Breast epithelium (tissue), 4 donors: Measurements from ENCODE around the gene CHMP3. TPM values are rescaled to one million over a fixed set of nuclear protein-coding genes. Genes with fewer than 3 reads are reported as not detected.

Experiments
- DNase-seq, 2 donors: peaks; one replicate each; pipeline ENCODE4 v3.0.0-alpha.2; 2019; ENCODE audit warnings: low spot score in 2 of 2
- H3K27ac ChIP-seq, 2 donors: fragments of 200-600 bp; sonication (generic) in 1 of 2; one replicate each; pipeline ENCODE4 v1.5.1; 2016 to 2019; ENCODE audit warnings: mild to moderate bottlenecking in 1 of 2
- H3K27me3 ChIP-seq, 2 donors: fragments of 200-600 bp; sonication (generic) in 1 of 2; one replicate each; pipeline versions ENCODE4 v1.5.1 to v1.6.0; 2017 to 2019; ENCODE audit warnings: control low read depth in 1 of 2, mild to moderate bottlenecking in 1 of 2
- H3K36me3 ChIP-seq: fragments of 200-600 bp; one replicate; pipeline ENCODE4 v1.5.1; 2019
- H3K4me1 ChIP-seq, 2 donors: fragments of 200-600 bp; sonication (generic); one replicate each; pipeline ENCODE4 v1.5.1; 2016 to 2019; ENCODE audit warnings: control low read depth in 1 of 2
- H3K4me3 ChIP-seq, 3 donors: fragments of 200-600 bp; sonication (generic); 1 replicate in 2 of 3; 2 replicates in 1 of 3; pipeline ENCODE4 v1.5.1; 2016 to 2019; ENCODE audit warnings: mild to moderate bottlenecking in 3 of 3, moderate library complexity in 2 of 3
- H3K9me3 ChIP-seq, 2 donors: fragments of 200-600 bp; sonication (generic) in 1 of 2; one replicate each; pipeline ENCODE4 v1.5.1; 2016 to 2019; ENCODE audit warnings: control low read depth in 1 of 2
- CTCF ChIP-seq, 3 donors: fragments of 450-650 bp; IDR thresholded peaks; one replicate each; pipeline ENCODE4 v1.5.1; 2016 to 2017; ENCODE audit warnings: antibody characterized with exemption in 3 of 3, mild to moderate bottlenecking in 3 of 3, moderate library complexity in 3 of 3
- POLR2A ChIP-seq: fragments of 450-650 bp; IDR thresholded peaks from one replicate; pipeline ENCODE4 v1.6.1; 2016; ENCODE audit warnings: antibody characterized with exemption, mild to moderate bottlenecking, moderate library complexity
- POLR2AphosphoS5 ChIP-seq, 3 donors: sonication (generic); formaldehyde crosslinking; IDR thresholded peaks; one replicate each; pipeline ENCODE4 v1.6.1; 2017; ENCODE audit warnings: antibody characterized with exemption in 3 of 3
- intact Hi-C: fragments of 100-400 bp; cut with DNase I; formaldehyde crosslinking; loops from one replicate; pipeline ENCODE4 v1.15.1; 2023; ENCODE audit warnings: low total_unique reads
- total RNA-seq, 3 donors: library from RNA; depleted of rRNA; stranded (reverse); fragments of >200 nt; gene quantifications; one replicate each; pipeline ENCODE4 v1.1.0, GENCODE V29; 2016

CHMP3 gene
- total RNA-seq, 3 donors from 2014 or later: 77.7 to 202 (median 97.3) TPM

GRCh38 chr2:86468162-86469033 lies 94.8 kb downstream of the CHMP3 start:
- Histone ChIP-seq H3K4me3 (no peak overlapping the region), H3K27me3 (no peaks in the 10 kb centered on the region), H3K9me3 (no peaks in the 10 kb centered on the region), H3K27ac (no peak overlapping the region), H3K36me3 (no peaks in the 10 kb centered on the region), H3K4me1 (no peaks in the 10 kb centered on the region)
- intact Hi-C loops: no loop called here
- no peak for DNase-seq
- TF ChIP-seq CTCF (IDR thresholded peaks at IDR 0.05) (no peak), POLR2AphosphoS5 (IDR thresholded peaks at IDR 0.05) (no peak), POLR2A (no peak)

GRCh38 chr2:86466306-86466705 lies 96.9 kb downstream of the CHMP3 start:
- Histone ChIP-seq H3K4me3 (no peak overlapping the region), H3K9me3 (no peaks in the 10 kb centered on the region), H3K36me3 (no peaks in the 10 kb centered on the region), H3K4me1 (no peaks in the 10 kb centered on the region), H3K27me3 (no peaks in the 10 kb centered on the region), H3K27ac (no peak overlapping the region)
- intact Hi-C loops: no loop called here
- TF ChIP-seq CTCF (IDR thresholded peaks at IDR 0.05): no peak
- no peak for TF ChIP-seq POLR2AphosphoS5 (IDR thresholded peaks at IDR 0.05)
- no peak for TF ChIP-seq POLR2A
- DNase-seq: no peak

- no peak for DNase-seq
- Histone ChIP-seq H3K27me3 (no peaks in the 10 kb centered on the region), H3K27ac (no peak overlapping the region), H3K9me3 (no peaks in the 10 kb centered on the region), H3K36me3 (no peaks in the 10 kb centered on the region), H3K4me3 (no peak overlapping the region), H3K4me1 (no peaks in the 10 kb centered on the region)
- intact Hi-C loops: no loop called here
- no peak for TF ChIP-seq POLR2AphosphoS5 (IDR thresholded peaks at IDR 0.05)
- no peak for TF ChIP-seq POLR2A
- no peak for TF ChIP-seq CTCF (IDR thresholded peaks at IDR 0.05)
Observed at GRCh38 chr2:86464652-86465051, 98.6 kb downstream of the CHMP3 start.

- no peaks in the 10 kb centered on the region for H3K27me3 ChIP-seq
- intact Hi-C loops: no loop called here
- H3K4me3 ChIP-seq: no peak overlapping the region
- H3K27ac ChIP-seq: no peak overlapping the region
- H3K4me1 ChIP-seq: no peaks in the 10 kb centered on the region
- H3K36me3 ChIP-seq: no peaks in the 10 kb centered on the region
- H3K9me3 ChIP-seq: no peaks in the 10 kb centered on the region
- TF ChIP-seq POLR2AphosphoS5 (IDR thresholded peaks at IDR 0.05): no peak
- TF ChIP-seq CTCF (IDR thresholded peaks at IDR 0.05): no peak
- TF ChIP-seq POLR2A: no peak
- DNase-seq: no peak
Observed at GRCh38 chr2:86461042-86461743, 102.0 kb downstream of the CHMP3 start.

- H3K4me1 ChIP-seq: no peaks in the 10 kb centered on the region
- no peaks in the 10 kb centered on the region for H3K9me3 ChIP-seq
- H3K27ac ChIP-seq: no peak overlapping the region
- intact Hi-C loops: no loop called here
- no peak for DNase-seq
- no peaks in the 10 kb centered on the region for H3K27me3 ChIP-seq
- no peak for TF ChIP-seq POLR2AphosphoS5 (IDR thresholded peaks at IDR 0.05)
- TF ChIP-seq POLR2A: no peak
- TF ChIP-seq CTCF (IDR thresholded peaks at IDR 0.05): no peak
- H3K36me3 ChIP-seq: no peaks in the 10 kb centered on the region
- no peak overlapping the region for H3K4me3 ChIP-seq
Observed at GRCh38 chr2:86455181-86455580, 108.1 kb downstream of the CHMP3 start.
